SU-DHL-6 (cell line): Measurements from ENCODE around the gene AURKAIP1.

Source experiments
- H2AFZ ChIP-seq: fragments of 200-600 bp; sonication (generic); 2 replicates; pipeline ENCODE4 v1.6.1; 2014; ENCODE audit warnings: low read depth, mild to moderate bottlenecking, moderate library complexity, mixed read lengths, antibody characterized with exemption, low read length; ENCODE audit not compliant: severe bottlenecking
- H3F3A ChIP-seq: fragments of 200-600 bp; shearing (Covaris generic); 2 replicates; pipeline ENCODE4 v1.6.0; 2016; ENCODE audit warnings: antibody characterized with exemption, mild to moderate bottlenecking; ENCODE audit not compliant: insufficient read depth
- H3K27ac ChIP-seq: fragments of 200-600 bp; sonication (generic); 2 replicates; pipeline ENCODE4 v1.5.1; 2016; ENCODE audit warnings: low read depth, mild to moderate bottlenecking, low read length, moderate library complexity, mixed read lengths
- H3K27me3 ChIP-seq: fragments of 200-600 bp; sonication (generic), shearing (Covaris generic); 2 replicates; pipeline ENCODE4 v1.6.0; 2014; ENCODE audit warnings: mild to moderate bottlenecking, low read length
- H3K36me3 ChIP-seq: fragments of 200-600 bp; sonication (generic); 2 replicates; pipeline ENCODE4 v1.6.1; 2014; ENCODE audit warnings: mild to moderate bottlenecking, low read length, mixed read lengths
- H3K4me2 ChIP-seq: fragments of 300-600, 200-600 bp; shearing (Covaris generic), sonication (generic); 2 replicates; pipeline ENCODE4 v1.6.0; 2014; ENCODE audit warnings: low read length, low read depth, mild to moderate bottlenecking; ENCODE audit not compliant: poor library complexity, severe bottlenecking
- H3K4me3 ChIP-seq: fragments of 200-600 bp; sonication (generic); 2 replicates; pipeline ENCODE4 v1.5.1; 2014; ENCODE audit warnings: antibody characterized with exemption, low read length, mild to moderate bottlenecking, mixed read lengths; ENCODE audit not compliant: insufficient read depth, poor library complexity, severe bottlenecking
- H3K79me2 ChIP-seq: fragments of 200-600 bp; sonication (generic); 2 replicates; pipeline ENCODE4 v1.6.1; 2014; ENCODE audit warnings: mild to moderate bottlenecking, low read length, moderate library complexity; ENCODE audit not compliant: insufficient read depth
- H3K9ac ChIP-seq: fragments of 200-600 bp; sonication (generic); 2 replicates; pipeline ENCODE4 v1.7.0; 2014; ENCODE audit warnings: mild to moderate bottlenecking, low read length
- H3K9me2 ChIP-seq: fragments of 200-600 bp; sonication (generic); replicated peaks from 2 replicates; pipeline ENCODE4 v1.6.1; 2014; ENCODE audit warnings: low read length; ENCODE audit not compliant: insufficient read depth
- H3K9me3 ChIP-seq: fragments of 200-600 bp; sonication (generic); 2 replicates; pipeline ENCODE4 v1.6.1; 2014; ENCODE audit warnings: low read length, mixed read lengths; ENCODE audit not compliant: insufficient read depth
- H4K20me1 ChIP-seq: fragments of 200-600 bp; sonication (generic); 2 replicates; pipeline ENCODE4 v1.6.1; 2014; ENCODE audit warnings: low read depth, mild to moderate bottlenecking, antibody characterized with exemption, low read length, moderate library complexity, mixed read lengths
- CTCF ChIP-seq: fragments of 200-600 bp; sonication (generic); IDR thresholded peaks from one replicate; pipeline ENCODE4 v1.5.1; 2017; ENCODE audit warnings: antibody characterized with exemption, mild to moderate bottlenecking, low read length, moderate library complexity; ENCODE audit not compliant: insufficient read depth, poor library complexity, severe bottlenecking
- EZH2phosphoT487 ChIP-seq: fragments of 200-600 bp; sonication (generic), shearing (Covaris generic); conservative IDR thresholded peaks from 2 replicates; pipeline ENCODE4 v1.6.1; 2018; ENCODE audit warnings: mild to moderate bottlenecking, antibody characterized with exemption, low read length, moderate library complexity, mixed read lengths

AURKAIP1 gene

GRCh38 chr1:1342061-1342562 is 32.9 kb downstream of the AURKAIP1 start:
- H3K79me2 ChIP-seq = peaks cover 6% of the 10 kb centered on the region; the same call in 1 of the 2 replicates
- no peaks in the 10 kb centered on the region for H3F3A ChIP-seq
- no peaks in the 10 kb centered on the region for H3K9me3 ChIP-seq
- H3K4me3 ChIP-seq = no peak overlapping the region
- no peaks in the 10 kb centered on the region for H3K9me2 ChIP-seq
- no peaks in the 10 kb centered on the region for H4K20me1 ChIP-seq
- no peak overlapping the region for H3K9ac ChIP-seq
- no peak overlapping the region for H3K27ac ChIP-seq
- no peak overlapping the region for H2AFZ ChIP-seq
- no peaks in the 10 kb centered on the region for H3K27me3 ChIP-seq
- H3K4me2 ChIP-seq = no peak overlapping the region
- no peaks in the 10 kb centered on the region for H3K36me3 ChIP-seq
- TF ChIP-seq EZH2phosphoT487 (no peak), CTCF (no peak)

DNA sequence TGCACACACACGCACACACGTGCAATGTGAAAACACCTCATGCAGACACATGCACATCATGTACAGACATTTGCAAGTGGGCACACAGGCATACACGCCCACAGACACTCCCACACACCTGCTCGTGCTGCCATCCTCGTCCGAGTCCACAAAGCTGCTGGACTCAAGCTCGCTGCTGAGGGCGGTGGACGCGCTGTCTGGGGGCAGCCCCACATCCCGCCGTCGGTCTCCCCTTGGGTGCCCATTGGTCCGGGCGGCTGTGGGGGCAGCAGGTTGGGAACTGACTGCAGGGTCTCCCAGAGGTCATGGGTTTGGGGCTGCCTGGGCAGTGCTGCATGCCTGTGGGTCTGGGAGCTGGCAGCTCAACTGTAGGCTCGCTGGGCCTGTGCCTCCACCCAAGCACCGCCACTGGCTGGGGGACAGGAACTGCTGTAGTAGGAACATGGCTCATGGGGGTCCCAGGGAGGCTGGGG is 33.4 kb downstream of the AURKAIP1 start:
- Histone ChIP-seq H3K27me3 (no peaks in the 10 kb centered on the region), H3K36me3 (no peaks in the 10 kb centered on the region), H3K9ac (no peak overlapping the region), H3K79me2 (peaks cover 4% of the 10 kb centered on the region; the same call in 1 of the 2 replicates), H4K20me1 (no peaks in the 10 kb centered on the region), H2AFZ (no peak overlapping the region), H3F3A (no peaks in the 10 kb centered on the region), H3K4me3 (no peak overlapping the region), H3K9me2 (no peaks in the 10 kb centered on the region), H3K4me2 (no peak overlapping the region), H3K9me3 (no peaks in the 10 kb centered on the region), H3K27ac (no peak overlapping the region)
- TF ChIP-seq EZH2phosphoT487 = no peak
- no peak for TF ChIP-seq CTCF

DNA sequence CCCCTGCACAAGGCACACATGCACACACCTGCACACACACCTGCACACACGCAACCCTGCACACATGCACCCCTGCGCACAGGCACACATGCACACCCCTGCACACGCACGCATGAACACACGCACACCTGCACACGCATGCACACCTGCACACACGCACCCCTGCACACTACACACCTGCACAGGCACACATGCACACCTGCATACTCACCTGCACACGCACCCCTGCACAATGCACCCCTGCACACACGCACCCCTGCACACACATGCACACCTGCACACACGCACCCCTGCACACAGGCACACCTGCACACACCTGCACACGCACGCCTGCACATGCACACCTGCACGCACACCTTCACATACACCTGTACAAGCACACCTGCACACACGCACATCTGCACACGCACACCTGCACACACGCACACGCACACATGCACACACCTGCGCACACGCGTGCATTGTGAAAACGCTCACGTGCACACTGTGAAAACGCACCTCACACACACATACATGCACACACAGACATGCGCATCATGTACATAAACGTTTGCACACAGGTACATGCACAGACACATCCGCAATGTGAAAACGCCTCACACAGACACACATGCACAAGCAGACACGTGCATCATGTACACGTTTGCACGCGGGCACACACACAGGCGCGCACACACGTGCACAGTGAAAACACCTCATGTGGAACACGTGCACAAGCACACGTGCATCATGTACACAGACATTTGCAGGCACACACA is 34.0 kb downstream of the AURKAIP1 start:
- Histone ChIP-seq H4K20me1 (no peaks in the 10 kb centered on the region), H2AFZ (no peak overlapping the region), H3K4me3 (no peak overlapping the region), H3F3A (no peaks in the 10 kb centered on the region), H3K27me3 (no peaks in the 10 kb centered on the region), H3K27ac (no peak overlapping the region), H3K79me2 (peaks cover 2% of the 10 kb centered on the region; the same call in 1 of the 2 replicates), H3K36me3 (no peaks in the 10 kb centered on the region), H3K9ac (no peak overlapping the region), H3K4me2 (no peak overlapping the region), H3K9me3 (no peaks in the 10 kb centered on the region), H3K9me2 (no peaks in the 10 kb centered on the region)
- TF ChIP-seq EZH2phosphoT487 = no peak
- TF ChIP-seq CTCF = no peak
